Measurements from ENCODE around the gene CDH18.
A peak's percentile ranks its signal among the peaks of the same experiment; 100 is the strongest.

Gene CDH18

DNA sequence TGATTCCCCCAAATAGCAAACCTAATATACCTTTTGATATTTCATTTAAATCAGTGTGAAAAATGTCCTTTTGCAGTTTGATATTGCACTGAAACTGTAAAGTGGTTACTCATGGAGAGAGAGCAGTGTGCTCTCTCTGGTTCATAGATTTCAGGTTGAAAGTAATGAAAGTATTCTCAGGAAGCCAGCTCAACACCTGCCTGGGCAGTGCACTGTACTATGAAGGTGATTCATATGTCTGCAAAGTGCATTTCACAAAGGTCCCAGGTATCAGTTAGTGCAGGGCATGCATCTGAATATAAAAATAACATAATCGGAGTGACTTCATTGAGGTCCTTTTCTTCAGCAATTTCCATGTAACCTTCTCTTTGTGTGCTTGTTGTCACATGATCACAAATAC lies 274.3 kb downstream of the CDH18 start:
- no peaks in the 10 kb centered on the region for H3K9me2 ChIP-seq (replicated peaks; ENCODE audit: insufficient read depth, low read length)
- TF ChIP-seq EZH2 (optimal IDR thresholded peaks at IDR 0.05; ENCODE audit: low read depth, low read length): no peak
- TF ChIP-seq, protein P1, sequence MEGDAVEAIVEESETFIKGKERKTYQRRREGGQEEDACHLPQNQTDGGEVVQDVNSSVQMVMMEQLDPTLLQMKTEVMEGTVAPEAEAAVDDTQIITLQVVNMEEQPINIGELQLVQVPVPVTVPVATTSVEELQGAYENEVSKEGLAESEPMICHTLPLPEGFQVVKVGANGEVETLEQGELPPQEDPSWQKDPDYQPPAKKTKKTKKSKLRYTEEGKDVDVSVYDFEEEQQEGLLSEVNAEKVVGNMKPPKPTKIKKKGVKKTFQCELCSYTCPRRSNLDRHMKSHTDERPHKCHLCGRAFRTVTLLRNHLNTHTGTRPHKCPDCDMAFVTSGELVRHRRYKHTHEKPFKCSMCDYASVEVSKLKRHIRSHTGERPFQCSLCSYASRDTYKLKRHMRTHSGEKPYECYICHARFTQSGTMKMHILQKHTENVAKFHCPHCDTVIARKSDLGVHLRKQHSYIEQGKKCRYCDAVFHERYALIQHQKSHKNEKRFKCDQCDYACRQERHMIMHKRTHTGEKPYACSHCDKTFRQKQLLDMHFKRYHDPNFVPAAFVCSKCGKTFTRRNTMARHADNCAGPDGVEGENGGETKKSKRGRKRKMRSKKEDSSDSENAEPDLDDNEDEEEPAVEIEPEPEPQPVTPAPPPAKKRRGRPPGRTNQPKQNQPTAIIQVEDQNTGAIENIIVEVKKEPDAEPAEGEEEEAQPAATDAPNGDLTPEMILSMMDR (IDR thresholded peaks at IDR 0.05; ENCODE audit: low read length): no peak
- TF ChIP-seq EZH2phosphoT487 (IDR thresholded peaks at IDR 0.05; ENCODE audit: low read length): no peak
- no peaks in the 10 kb centered on the region for H3K36me3 ChIP-seq (replicated peaks; ENCODE audit: insufficient read depth, low read length)
- 0 out of 2 replicates have a peak overlapping the region, but pooled peaks have one; percentile 7 for H3K4me2 ChIP-seq (ENCODE audit: low read depth, low read length)
- no peak overlapping the region for H2AFZ ChIP-seq (ENCODE audit: low read length)
- H3K27me3 ChIP-seq (replicated peaks; ENCODE audit: insufficient read depth, low read length): no peaks in the 10 kb centered on the region
- no peaks in the 10 kb centered on the region for H3F3A ChIP-seq (ENCODE audit: insufficient read depth, low read length)
- DNase-seq: peak; percentile 83
- no peak overlapping the region for H3K27ac ChIP-seq (ENCODE audit: low read length)
- no peaks in the 10 kb centered on the region for H3K9me3 ChIP-seq (replicated peaks; ENCODE audit: insufficient read depth, low read length)
- no peak overlapping the region for H3K4me3 ChIP-seq (ENCODE audit: low read length)
- no peak overlapping the region for H3K9ac ChIP-seq (ENCODE audit: low read length)
- H3K4me1 ChIP-seq (ENCODE audit: low read length): peaks cover 7% of the 10 kb centered on the region
- no peaks in the 10 kb centered on the region for H4K20me1 ChIP-seq (ENCODE audit: insufficient read depth, low read length)
- H3K79me2 ChIP-seq (ENCODE audit: low read length): no peaks in the 10 kb centered on the region

DNA sequence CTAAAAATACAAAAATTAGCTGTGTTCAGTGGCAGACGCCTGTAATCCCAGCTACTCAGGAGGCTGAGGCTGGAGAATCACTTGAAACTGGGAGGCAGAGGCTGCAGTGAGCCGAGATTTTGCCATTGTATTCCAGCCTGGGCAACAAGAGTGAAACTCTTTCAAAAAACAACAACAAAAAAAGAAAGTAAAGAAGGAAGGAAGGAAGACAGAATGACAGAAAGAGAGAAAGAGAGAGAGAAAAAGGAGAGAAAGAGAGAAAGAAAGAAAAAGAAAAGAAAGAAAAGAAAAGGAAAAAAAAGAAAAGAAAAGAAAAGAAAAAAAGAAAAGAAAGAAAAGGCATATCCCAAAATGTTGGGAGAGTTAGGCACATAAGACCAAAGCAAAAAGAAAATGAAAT lies 278.6 kb downstream of the CDH18 start:
- H3F3A ChIP-seq (ENCODE audit: insufficient read depth, low read length): no peaks in the 10 kb centered on the region
- H3K9me2 ChIP-seq (replicated peaks; ENCODE audit: insufficient read depth, low read length): no peaks in the 10 kb centered on the region
- H2AFZ ChIP-seq (ENCODE audit: low read length): no peak overlapping the region
- no peak for DNase-seq
- H3K4me2 ChIP-seq (ENCODE audit: low read depth, low read length): no peak overlapping the region
- peaks cover 7% of the 10 kb centered on the region for H3K4me1 ChIP-seq (ENCODE audit: low read length)
- no peaks in the 10 kb centered on the region for H3K27me3 ChIP-seq (replicated peaks; ENCODE audit: insufficient read depth, low read length)
- H3K36me3 ChIP-seq (replicated peaks; ENCODE audit: insufficient read depth, low read length): no peaks in the 10 kb centered on the region
- no peaks in the 10 kb centered on the region for H4K20me1 ChIP-seq (ENCODE audit: insufficient read depth, low read length)
- H3K9ac ChIP-seq (ENCODE audit: low read length): no peak overlapping the region
- no peaks in the 10 kb centered on the region for H3K9me3 ChIP-seq (replicated peaks; ENCODE audit: insufficient read depth, low read length)
- no peaks in the 10 kb centered on the region for H3K79me2 ChIP-seq (ENCODE audit: low read length)
- TF ChIP-seq EZH2phosphoT487 (IDR thresholded peaks at IDR 0.05; ENCODE audit: low read length) (no peak), EZH2 (optimal IDR thresholded peaks at IDR 0.05; ENCODE audit: low read depth, low read length) (no peak)
- TF ChIP-seq, protein P1 (IDR thresholded peaks at IDR 0.05; ENCODE audit: low read length): no peak
- H3K27ac ChIP-seq (ENCODE audit: low read length): no peak overlapping the region
- H3K4me3 ChIP-seq (ENCODE audit: low read length): no peak overlapping the region

DNA sequence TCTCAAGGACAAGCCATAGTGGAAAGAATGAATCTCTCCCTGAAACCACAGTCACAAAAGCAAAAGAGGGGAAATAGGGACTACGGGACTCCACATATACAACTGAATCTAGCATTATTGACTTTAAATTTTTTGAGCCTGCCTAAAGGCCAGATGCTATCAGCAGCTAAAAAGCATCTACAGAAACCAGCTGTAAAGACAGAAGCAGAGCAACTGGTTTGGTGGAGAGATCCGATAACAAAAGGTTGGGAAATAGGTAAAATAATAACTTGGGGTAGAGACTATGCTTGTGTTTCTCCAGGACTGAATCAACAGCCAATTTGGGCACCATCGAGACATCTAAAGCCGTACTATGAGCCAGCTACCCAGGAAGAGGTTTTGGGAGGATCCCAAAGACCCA lies 281.2 kb downstream of the CDH18 start:
- Histone ChIP-seq H3K27me3 (replicated peaks; ENCODE audit: insufficient read depth, low read length) (no peaks in the 10 kb centered on the region), H3K79me2 (ENCODE audit: low read length) (no peaks in the 10 kb centered on the region), H2AFZ (ENCODE audit: low read length) (no peak overlapping the region), H4K20me1 (ENCODE audit: insufficient read depth, low read length) (no peaks in the 10 kb centered on the region), H3K4me3 (ENCODE audit: low read length) (no peak overlapping the region), H3K4me1 (ENCODE audit: low read length) (no peaks in the 10 kb centered on the region), H3K9ac (ENCODE audit: low read length) (no peak overlapping the region), H3K9me2 (replicated peaks; ENCODE audit: insufficient read depth, low read length) (no peaks in the 10 kb centered on the region), H3K27ac (ENCODE audit: low read length) (no peak overlapping the region), H3K4me2 (ENCODE audit: low read depth, low read length) (no peak overlapping the region), H3F3A (ENCODE audit: insufficient read depth, low read length) (no peaks in the 10 kb centered on the region), H3K36me3 (replicated peaks; ENCODE audit: insufficient read depth, low read length) (no peaks in the 10 kb centered on the region), H3K9me3 (replicated peaks; ENCODE audit: insufficient read depth, low read length) (no peaks in the 10 kb centered on the region)
- DNase-seq: no peak
- TF ChIP-seq, protein P1 (IDR thresholded peaks at IDR 0.05; ENCODE audit: low read length): no peak
- no peak for TF ChIP-seq EZH2 (optimal IDR thresholded peaks at IDR 0.05; ENCODE audit: low read depth, low read length)
- no peak for TF ChIP-seq EZH2phosphoT487 (IDR thresholded peaks at IDR 0.05; ENCODE audit: low read length)

Data from MM.1S (cell line).